GM13977 (cell line): ENCODE measurements around the gene OPALIN.

ENCODE experiments used
- DNase-seq: peaks from one replicate; pipeline ENCODE4 v3.0.0; 2012; ENCODE audit warnings: low spot score
- in situ Hi-C: fragments of 300-500 bp; cut with MboI; formaldehyde crosslinking; loops from one replicate; pipeline ENCODE4 v1.12.0; 2022; ENCODE audit warnings: low sequenced_read_pairs, low pct_unique_long_range_greater_than_20kb, mixed read lengths, inconsistent platforms; ENCODE audit not compliant: unreplicated experiment
- TF ChIP-seq, protein P1 (sequence below): IDR thresholded peaks from 2 replicates; pipeline ENCODE4 v1.5.1; 2012; ENCODE audit warnings: mild to moderate bottlenecking, control low read depth; ENCODE audit not compliant: insufficient read depth; ENCODE audit errors: extremely low read depth, missing control alignments

OPALIN gene

DNA sequence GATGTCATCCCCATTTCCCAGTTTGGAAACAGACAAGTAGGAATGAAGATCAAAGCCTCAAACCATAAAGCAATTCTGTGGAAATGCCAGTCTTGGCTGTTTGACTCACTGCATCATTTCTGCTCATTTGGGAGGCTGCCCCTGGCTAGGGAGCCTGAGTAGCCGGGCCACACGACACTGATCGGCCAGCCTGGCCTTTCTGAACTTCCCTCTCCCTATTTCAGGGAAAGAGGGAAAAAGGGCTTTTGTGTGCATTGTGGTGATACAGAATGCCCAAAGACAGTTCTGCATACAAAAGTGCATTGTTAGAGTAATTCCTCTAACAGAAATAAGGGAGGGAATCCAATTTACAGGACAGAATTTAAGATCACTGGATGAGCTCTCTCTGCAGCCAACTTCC is 41.7 kb upstream of the OPALIN start:
- TF ChIP-seq, protein P1, sequence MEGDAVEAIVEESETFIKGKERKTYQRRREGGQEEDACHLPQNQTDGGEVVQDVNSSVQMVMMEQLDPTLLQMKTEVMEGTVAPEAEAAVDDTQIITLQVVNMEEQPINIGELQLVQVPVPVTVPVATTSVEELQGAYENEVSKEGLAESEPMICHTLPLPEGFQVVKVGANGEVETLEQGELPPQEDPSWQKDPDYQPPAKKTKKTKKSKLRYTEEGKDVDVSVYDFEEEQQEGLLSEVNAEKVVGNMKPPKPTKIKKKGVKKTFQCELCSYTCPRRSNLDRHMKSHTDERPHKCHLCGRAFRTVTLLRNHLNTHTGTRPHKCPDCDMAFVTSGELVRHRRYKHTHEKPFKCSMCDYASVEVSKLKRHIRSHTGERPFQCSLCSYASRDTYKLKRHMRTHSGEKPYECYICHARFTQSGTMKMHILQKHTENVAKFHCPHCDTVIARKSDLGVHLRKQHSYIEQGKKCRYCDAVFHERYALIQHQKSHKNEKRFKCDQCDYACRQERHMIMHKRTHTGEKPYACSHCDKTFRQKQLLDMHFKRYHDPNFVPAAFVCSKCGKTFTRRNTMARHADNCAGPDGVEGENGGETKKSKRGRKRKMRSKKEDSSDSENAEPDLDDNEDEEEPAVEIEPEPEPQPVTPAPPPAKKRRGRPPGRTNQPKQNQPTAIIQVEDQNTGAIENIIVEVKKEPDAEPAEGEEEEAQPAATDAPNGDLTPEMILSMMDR = no peak
- in situ Hi-C loops = no loop called here
- DNase-seq = no peak

DNA sequence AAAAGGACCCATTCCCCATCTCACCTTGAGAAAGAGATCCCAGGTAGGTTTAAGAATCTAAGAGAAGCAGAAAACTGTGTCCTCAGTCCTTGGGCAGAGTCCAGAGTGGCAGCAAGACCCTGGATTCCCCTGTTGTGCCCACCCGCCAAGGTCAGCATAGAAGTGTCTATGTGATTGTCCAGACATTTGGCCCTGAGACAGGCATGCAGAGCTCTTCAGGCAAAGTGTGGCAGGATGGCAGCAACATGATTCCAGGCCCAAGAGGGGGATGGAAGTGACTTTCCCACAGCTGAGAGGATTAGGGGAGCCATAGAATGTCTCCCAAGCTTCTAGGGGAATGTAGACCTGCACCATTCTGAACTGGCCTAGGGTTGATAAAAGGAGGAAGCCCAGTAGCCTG is 39.1 kb upstream of the OPALIN start:
- TF ChIP-seq, protein P1 = no peak
- no peak for DNase-seq
- in situ Hi-C loops = loop anchor here (10.0 to 25.0 kb wide), 2 partner anchors 107 to 639 kb away; no protein-coding TSS in a partner anchor

DNA sequence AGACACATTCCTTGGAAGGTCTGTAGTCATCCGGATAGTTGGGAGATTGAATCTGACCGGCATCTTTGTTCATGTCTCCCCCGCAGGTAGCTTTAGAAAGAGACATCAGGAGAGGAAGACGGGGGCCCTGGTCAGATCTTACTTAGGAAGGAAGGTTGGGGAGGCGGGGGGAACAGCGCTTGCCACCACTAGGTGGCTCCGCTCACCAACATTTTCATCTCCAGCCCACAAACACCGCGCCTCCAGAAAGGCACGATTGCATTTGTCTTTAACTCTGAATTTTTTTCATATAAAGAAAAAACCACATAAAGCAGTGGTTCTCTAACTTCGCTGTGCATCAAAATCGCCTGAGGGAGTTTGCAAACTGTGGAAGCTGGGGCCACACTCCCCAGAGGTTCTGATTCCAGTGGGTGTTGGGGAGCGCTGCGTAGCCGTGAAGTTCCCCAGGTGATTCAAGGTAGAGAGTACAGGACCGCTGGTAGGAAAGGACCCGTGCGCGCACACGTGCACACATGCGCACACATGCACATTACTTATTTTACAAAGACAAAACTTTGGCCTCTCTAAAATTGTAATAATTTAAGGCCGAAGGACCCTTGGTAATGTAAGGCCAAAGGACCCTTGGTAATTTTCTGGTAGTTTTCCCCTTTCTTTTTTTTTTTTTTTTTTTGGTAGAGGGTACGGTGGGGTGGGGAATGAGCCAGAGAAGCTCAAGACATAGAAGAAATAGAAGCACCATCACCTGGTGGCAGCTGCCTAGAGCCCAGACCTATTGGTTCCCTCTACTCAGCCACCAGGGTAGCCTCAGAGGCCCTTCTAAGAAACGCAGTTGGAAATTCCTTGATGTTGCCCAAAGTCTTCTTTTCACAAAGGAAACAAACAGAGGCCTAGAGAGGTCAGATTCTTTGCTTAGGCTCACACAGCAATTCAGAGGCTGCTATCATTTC is 37.4 kb upstream of the OPALIN start:
- TF ChIP-seq, protein P1 = peak; percentile 91
- in situ Hi-C loops = loop anchor here (10.0 to 25.0 kb wide), 2 partner anchors 109 to 641 kb away; no protein-coding TSS in a partner anchor
- peak; percentile 84 for DNase-seq

DNA sequence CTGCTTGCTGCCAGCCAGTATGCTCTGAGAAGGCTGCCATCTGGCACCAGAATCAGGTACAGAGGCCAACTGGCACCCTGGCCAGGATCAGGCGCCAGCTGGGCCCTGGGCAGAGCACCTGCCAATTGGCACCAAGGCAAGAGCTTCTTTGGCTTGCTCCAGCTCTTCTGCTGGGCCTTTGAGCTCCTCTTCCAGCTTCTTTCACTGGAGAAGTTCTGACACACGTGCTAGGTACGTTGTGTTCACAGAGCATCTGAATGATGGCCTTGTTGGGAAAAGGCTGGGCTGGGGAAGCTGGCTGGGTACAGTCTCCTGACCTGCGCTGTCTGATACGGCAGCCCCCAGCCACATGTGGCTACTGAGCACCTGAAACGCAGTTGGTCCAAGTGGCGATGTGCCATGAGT is 31.7 kb upstream of the OPALIN start:
- TF ChIP-seq, protein P1 = no peak
- DNase-seq = no peak
- in situ Hi-C loops = loop anchor here (10.0 to 25.0 kb wide), 2 partner anchors 114 to 647 kb away; no protein-coding TSS in a partner anchor

DNA sequence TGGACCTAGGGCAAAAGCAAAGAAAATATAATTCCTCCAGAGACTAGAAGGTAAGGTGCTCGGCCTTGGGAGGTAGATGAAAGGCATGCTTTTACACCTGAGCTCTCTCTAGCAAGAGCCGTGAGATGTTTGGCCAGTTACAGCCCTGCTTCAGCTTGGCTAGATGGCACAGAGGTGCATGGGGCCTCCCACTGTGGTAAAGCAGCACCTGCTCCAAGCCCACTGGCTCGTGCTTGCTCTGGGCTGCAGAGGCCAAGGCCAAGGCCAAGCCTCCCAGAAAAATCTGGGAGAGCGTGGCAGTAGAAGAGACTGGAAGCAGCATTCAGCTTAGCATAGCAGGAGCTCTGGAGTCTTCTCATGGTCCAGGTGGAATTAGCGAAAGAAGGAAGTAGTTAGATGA is 31.0 kb upstream of the OPALIN start:
- TF ChIP-seq, protein P1 = no peak
- in situ Hi-C loops = loop anchor here (10.0 to 25.0 kb wide), 2 partner anchors 115 to 648 kb away; no protein-coding TSS in a partner anchor
- no peak for DNase-seq

DNA sequence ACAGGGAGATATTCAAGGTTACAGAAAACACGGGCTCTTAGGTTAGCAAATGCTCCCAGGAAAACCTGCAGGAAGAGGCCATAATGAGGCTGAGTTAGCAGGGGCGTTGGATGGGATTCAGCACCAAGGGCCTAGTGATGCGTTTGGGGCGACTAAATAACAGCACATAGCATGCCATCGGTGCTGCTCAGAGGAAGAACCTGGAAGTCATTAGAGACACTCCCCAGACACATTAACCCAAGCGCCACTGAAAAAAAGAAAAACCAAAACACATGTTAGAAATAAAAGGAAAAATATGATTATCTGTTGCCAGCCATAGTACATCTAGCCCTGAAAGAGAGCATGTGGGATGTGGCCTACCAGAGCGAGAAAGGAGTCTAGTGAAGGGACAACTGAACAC is 28.8 kb upstream of the OPALIN start:
- DNase-seq = no peak
- in situ Hi-C loops = loop anchor here (25.0 kb wide), 1 partner anchor 650 kb away; no protein-coding TSS in a partner anchor
- TF ChIP-seq, protein P1 = no peak
